Neural cell (in vitro differentiated cells): ENCODE results near the gene PDE3B.

Experiments used
- CTCF ChIP-seq: fragments of 450-650 bp; IDR thresholded peaks from 2 replicates; pipeline ENCODE4 v1.5.1; 2014; ENCODE audit warnings: antibody characterized with exemption, mild to moderate bottlenecking, moderate library complexity; ENCODE audit not compliant: poor library complexity, severe bottlenecking
- EP300 ChIP-seq: fragments of 450-650 bp; conservative IDR thresholded peaks from 2 replicates; pipeline ENCODE4 v1.6.1; 2014; ENCODE audit warnings: antibody characterized with exemption, mild to moderate bottlenecking, moderate library complexity; ENCODE audit not compliant: poor library complexity, severe bottlenecking
- EZH2 ChIP-seq: fragments of 200-600, 300-800 bp; shearing (Covaris generic), sonication (generic); IDR thresholded peaks from 2 replicates; pipeline ENCODE4 v1.6.1; 2014; ENCODE audit warnings: antibody characterized with exemption, low read length, borderline replicate concordance, mild to moderate bottlenecking; ENCODE audit not compliant: insufficient read depth, poor library complexity, severe bottlenecking
- MXI1 ChIP-seq: fragments of 450-650 bp; conservative IDR thresholded peaks from 2 replicates; pipeline ENCODE4 v1.6.1; 2014; ENCODE audit warnings: antibody characterized with exemption, mild to moderate bottlenecking; ENCODE audit not compliant: poor library complexity, severe bottlenecking
- POLR2AphosphoS5 ChIP-seq: IDR thresholded peaks from 2 replicates; pipeline ENCODE4 v1.6.1; 2012
- RAD21 ChIP-seq: fragments of 450-650 bp; conservative IDR thresholded peaks from 2 replicates; pipeline ENCODE4 v1.6.1; 2014; ENCODE audit warnings: antibody characterized with exemption, mild to moderate bottlenecking, moderate library complexity
- REST ChIP-seq: IDR thresholded peaks from 2 replicates; pipeline ENCODE4 v1.6.1; 2012; ENCODE audit warnings: borderline replicate concordance
- TAF1 ChIP-seq: IDR thresholded peaks from 2 replicates; pipeline ENCODE4 v1.6.1; 2012; ENCODE audit warnings: low read depth

GRCh38 chr11:14783788-14784187 lies 140.2 kb downstream of the PDE3B start:
- TF ChIP-seq RAD21: no peak
- TF ChIP-seq CTCF: no peak
- no peak for TF ChIP-seq EZH2
- no peak for TF ChIP-seq TAF1
- TF ChIP-seq EP300: no peak
- TF ChIP-seq POLR2AphosphoS5: no peak
- no peak for TF ChIP-seq REST
- TF ChIP-seq MXI1: no peak
